Activated T-cell treated with anti-CD3 and anti-CD28 coated beads for 4 hours (primary cell): ENCODE results near the gene FBXL15.

Experiments used
- DNase-seq: peaks from one replicate; pipeline ENCODE4 v3.0.0-alpha.2; 2020

Gene FBXL15

DNA sequence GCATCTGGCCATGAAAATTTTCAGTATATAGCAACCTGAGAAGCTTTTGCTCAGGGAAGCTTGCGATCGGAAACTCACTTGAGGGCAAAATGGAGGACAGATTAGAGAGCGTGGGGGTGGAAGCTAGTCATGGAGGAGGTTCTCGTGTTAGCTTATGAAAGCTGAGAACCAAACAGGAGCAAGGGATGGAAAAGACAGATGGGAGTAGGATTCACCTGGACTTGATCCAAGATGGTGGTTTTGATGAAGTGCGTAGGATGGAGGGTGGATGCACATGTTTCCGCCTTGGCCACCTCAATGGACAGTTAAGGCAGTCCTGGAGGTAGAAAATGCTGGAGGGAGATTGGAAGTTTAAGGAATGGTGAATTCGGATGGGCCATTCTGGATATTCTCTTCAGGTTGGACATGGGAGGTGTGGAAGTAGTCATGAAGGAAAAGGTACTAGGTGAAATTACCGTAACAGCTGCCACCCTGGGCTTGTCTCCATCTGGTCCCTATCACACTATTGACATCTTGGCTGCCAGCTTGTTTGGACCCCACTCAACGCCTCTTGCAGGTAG lies 37.0 kb downstream of the FBXL15 start:
- no peak for DNase-seq

DNA sequence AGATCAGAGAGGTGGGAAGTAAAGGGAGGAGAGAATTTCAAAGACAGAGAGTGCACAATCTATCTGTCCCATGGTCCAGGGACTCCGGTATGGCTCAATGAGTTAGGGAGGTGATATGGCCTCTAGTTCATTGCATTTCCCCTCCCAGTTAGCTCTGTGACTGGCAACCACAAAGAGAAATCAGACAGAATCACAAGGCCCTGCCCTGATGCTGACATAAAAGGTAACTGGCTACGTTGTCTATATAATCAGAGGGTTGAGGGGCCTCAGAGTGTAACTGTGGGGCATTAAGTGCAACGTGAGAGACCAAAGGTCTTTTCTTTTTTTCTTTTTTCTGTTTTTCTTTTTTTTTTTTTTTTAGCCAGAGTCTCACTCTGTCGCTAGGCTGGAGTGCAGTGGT lies 38.0 kb downstream of the FBXL15 start:
- DNase-seq: no peak

DNA sequence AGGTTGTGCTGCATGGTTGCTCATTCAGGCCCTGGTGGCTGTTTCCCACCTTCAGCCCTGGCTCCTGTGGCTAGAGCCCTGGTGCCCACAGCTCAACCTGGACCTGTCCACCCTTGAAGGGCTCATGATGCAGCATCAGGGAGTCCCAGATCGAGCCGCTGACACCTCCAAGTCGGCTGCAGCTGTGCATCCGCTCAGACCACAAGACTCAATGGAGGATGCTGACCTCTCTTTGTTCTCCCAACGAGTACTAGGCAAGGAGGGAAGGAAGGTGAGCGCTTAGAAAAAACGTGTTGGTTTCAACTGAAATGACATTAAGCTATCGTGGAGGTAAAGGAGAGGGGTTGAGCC lies 40.2 kb downstream of the FBXL15 start:
- no peak for DNase-seq

GRCh38 chr10:102461187-102462054 lies 40.8 kb downstream of the FBXL15 start:
- peak; percentile 89 for DNase-seq

DNA sequence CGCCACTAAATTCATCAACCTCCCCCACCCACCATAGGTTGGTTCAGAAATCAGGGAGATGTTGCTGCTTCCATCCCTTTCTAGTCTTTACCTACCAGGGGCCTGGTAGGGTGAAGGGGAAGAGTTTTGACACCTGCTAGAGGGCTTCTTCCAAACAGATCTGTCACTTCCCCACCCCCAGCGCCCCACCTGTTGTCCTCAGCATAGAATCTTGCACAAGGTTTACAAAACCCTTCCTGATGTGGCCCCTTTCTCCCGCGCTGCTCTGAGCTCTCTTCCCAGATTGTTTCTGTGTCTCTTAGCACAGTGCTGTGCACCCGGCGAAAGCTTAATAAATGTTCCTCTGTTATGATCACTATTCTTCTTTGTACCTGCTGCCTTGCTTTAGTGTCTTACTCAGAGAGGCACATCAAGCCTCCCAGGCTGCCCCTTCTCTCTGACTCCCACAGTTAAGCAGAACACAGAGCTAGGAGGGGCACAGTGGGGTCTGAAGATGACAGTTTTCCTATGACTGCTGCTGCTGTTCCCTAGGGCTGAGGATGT lies 41.9 kb downstream of the FBXL15 start:
- no peak for DNase-seq

DNA sequence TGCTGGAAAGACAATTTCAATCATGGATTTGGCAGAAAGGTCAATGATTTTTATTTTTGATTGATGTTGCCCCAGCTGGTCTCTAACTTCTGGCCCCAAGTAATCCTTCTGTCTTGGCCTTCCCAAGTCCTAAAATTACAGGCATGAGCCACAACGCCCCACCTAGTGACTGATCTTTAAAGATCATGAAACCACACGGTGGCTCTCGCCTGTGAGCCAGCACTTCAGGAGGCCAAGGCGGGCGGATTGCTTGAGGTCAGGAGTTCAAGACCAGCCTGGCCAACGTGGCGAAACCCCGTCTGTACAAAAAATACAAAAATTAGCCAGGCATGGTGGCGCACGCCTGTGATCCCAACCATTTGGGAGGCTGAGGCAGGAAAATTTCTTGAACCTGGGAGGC lies 43.3 kb downstream of the FBXL15 start:
- DNase-seq: no peak

DNA sequence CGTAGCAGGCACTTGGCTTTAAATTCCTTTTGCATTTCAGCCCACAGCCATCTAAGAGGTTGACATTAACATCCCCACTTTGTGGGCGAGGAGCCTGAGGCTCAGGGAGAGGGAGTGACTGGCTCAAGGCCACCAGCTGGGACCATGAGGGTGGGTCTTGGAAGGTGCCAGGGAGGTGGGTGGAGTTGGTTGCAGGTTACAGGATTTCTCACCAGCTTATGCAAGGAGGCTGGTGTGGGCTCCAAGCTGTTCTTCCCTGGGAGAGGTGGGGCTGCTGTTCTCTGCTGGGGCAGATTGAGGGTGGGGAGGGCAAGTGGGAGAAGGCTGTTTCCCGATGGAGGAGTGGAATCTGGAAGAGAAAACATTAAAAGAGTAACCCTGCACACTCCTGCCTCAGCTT lies 44.8 kb downstream of the FBXL15 start:
- DNase-seq: no peak

DNA sequence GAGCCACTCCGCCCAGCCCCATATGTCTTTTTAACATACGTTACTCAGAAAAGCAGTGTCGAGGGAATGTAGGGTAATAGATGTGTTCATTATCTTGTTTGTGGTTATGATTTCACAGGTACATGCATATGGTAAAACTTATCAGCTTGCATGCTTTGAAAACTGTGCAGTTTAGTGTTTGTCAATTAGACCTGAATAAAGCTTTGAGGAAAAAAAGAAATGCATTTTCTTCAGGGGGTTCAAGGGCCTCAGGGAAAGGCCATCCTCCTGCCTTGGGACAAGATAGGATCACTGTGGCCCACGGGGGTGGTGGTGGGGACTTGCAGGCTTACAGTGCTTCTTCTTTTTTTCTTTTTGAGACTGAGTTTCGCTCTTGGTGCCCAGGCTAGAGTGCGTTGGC lies 46.7 kb downstream of the FBXL15 start:
- no peak for DNase-seq

DNA sequence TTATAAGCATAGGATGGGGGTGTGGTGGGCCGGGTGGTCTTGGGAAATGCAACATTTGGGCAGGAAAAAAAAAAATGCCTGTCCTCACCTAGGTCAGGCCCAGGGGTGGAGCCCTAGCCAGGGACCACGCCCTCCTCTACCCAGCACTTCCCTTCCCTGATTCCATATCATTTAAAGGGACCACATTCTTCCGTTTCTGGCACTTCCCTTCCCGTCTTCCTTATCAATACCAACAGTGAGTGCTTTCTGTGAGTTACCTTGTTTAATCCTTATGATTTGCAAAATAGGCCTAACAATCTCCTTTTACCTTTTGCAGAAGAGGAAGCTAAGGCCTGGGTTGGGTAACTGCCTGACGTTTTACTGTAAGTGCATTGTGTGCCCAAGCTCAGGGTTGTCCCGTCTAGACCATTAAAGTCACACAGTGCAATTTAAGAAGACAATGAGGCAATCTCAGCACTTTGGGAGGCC lies 47.4 kb downstream of the FBXL15 start:
- no peak for DNase-seq

- DNase-seq: no peak
Measured at GRCh38 chr10:102468683-102469082, 48.0 kb downstream of the FBXL15 start.

GRCh38 chr10:102470579-102471546 lies 50.2 kb downstream of the FBXL15 start:
- no peak for DNase-seq
